HFF-Myc (cell line): ENCODE results near the gene KCNT1.

Experiments used
- DNase-seq: peaks from one replicate; pipeline ENCODE4 v3.0.0-alpha.2; 2011; ENCODE audit warnings: low read depth; ENCODE audit errors: extremely low read depth
- H3K4me3 ChIP-seq: replicated peaks from 2 replicates; pipeline ENCODE4 v1.5.1; 2011; ENCODE audit warnings: low read depth, mild to moderate bottlenecking, control low read depth, low read length
- TF ChIP-seq, protein P1 (sequence below): IDR thresholded peaks from 2 replicates; pipeline ENCODE4 v1.5.1; 2012; ENCODE audit warnings: mild to moderate bottlenecking, low read depth, low read length, control low read depth; ENCODE audit errors: missing control alignments

The KCNT1 gene

DNA sequence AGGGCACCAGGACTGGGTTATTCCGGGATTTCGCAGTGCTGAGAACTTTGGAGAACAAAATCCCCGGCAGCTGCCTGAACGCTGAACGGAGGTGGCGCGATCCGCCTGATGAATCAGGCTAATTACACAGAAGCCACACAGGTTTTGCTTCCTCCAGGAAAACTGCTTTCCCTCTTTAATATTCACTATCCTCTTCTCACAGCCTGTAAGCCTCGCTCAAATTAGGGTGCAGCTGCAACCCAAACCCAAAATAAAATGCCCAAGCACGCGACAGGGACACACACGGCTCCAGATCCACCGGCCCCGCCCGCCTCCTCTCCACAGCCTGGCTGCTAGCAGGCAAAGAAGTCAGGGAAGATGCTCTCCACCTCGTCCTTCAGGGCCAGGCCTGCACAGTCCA lies 8.7 kb upstream of the KCNT1 start:
- no peak overlapping the region for H3K4me3 ChIP-seq
- TF ChIP-seq, protein P1, sequence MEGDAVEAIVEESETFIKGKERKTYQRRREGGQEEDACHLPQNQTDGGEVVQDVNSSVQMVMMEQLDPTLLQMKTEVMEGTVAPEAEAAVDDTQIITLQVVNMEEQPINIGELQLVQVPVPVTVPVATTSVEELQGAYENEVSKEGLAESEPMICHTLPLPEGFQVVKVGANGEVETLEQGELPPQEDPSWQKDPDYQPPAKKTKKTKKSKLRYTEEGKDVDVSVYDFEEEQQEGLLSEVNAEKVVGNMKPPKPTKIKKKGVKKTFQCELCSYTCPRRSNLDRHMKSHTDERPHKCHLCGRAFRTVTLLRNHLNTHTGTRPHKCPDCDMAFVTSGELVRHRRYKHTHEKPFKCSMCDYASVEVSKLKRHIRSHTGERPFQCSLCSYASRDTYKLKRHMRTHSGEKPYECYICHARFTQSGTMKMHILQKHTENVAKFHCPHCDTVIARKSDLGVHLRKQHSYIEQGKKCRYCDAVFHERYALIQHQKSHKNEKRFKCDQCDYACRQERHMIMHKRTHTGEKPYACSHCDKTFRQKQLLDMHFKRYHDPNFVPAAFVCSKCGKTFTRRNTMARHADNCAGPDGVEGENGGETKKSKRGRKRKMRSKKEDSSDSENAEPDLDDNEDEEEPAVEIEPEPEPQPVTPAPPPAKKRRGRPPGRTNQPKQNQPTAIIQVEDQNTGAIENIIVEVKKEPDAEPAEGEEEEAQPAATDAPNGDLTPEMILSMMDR, result no peak
- no peak for DNase-seq

DNA sequence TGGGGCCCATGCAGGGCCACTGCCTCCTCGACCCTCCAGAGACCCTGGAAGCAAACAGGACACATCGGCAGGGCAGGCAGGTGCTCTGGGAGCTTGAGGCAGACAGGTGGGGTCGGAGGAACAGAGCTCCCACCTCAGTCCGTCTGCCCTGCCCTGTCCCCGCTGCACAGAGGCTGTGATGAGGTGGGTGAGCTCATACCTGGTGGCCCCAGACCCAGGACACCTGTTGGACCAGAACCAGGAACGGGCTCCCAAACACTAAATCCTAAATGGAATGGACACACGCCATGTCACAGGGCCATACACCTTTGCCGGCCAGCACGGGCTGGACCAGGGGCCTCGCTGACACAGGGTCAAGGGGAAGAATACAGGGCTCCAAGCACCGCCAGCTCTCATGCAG lies 8.2 kb upstream of the KCNT1 start:
- no peak overlapping the region for H3K4me3 ChIP-seq
- DNase-seq, result no peak
- TF ChIP-seq, protein P1, result no peak

DNA sequence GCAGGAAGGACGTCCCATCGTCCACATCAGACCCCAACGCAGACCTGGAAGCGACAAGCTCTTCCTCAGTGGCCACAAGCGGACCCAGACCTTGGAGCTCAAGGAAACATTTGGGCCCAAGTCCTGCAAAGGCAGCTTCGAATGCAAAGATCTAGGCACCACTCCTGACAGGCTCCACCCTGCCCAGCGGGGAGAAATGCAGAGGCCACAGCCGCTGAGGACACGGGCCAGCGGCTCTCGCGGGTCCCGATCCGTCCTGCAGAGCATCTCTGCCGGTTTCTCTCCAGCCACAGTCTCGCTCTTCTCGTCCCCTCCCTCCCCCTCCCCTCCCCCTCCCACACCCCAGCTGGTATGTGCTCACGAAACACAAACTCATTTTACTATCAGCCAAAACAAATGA lies 7.6 kb upstream of the KCNT1 start:
- no peak for DNase-seq
- no peak overlapping the region for H3K4me3 ChIP-seq
- TF ChIP-seq, protein P1, result no peak

DNA sequence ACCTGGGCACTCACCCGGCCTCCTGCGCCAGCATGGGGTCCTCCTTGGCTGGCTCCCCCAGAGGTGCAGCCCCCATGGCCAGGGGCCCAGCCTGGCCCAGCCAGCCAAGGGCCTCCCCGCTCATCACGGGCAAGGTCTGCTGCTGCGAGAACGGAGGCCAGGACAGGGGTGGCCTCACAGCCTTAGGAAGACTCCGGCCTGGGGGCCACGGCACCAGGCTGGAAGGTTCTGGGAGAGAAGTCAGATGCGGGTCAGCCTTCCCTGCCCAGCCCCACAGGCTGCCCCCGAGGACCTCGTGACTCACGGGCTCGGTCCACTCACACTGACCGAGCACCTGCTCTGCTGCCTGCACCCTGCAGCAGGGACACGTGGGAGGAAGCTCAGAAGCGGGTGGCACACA lies 6.9 kb upstream of the KCNT1 start:
- no peak overlapping the region for H3K4me3 ChIP-seq
- DNase-seq, result no peak
- TF ChIP-seq, protein P1, result no peak

GRCh38 chr9:135695642-135696041 lies 6.3 kb upstream of the KCNT1 start:
- no peak overlapping the region for H3K4me3 ChIP-seq
- TF ChIP-seq, protein P1, result no peak
- DNase-seq, result no peak

GRCh38 chr9:135696446-135696845 lies 5.5 kb upstream of the KCNT1 start:
- TF ChIP-seq, protein P1, result no peak
- DNase-seq, result no peak
- no peak overlapping the region for H3K4me3 ChIP-seq

GRCh38 chr9:135697226-135697625 lies 4.8 kb upstream of the KCNT1 start:
- no peak for DNase-seq
- H3K4me3 ChIP-seq, result no peak overlapping the region
- TF ChIP-seq, protein P1, result no peak
